A549 (cell line): ENCODE results near the gene R3HDML. TPM values are rescaled to one million over a fixed set of nuclear protein-coding genes. Genes with fewer than 3 reads are reported as not detected.
A peak's percentile ranks its signal among the peaks of the same experiment; 100 is the strongest.

Experiments
- ATAC-seq, 2 experiments: fragments of 200-7000 bp in 1 of 2; fragments of >200 bp in 1 of 2; cut with Nextera tagmentation in 1 of 2; cut with Tn5 transposase in 1 of 2; 3 replicates each; pipeline versions ENCODE4 v1.8.0 to v1.9.1; 2018 to 2020; ENCODE audit warnings: mild to moderate bottlenecking in 1 of 2, moderate library complexity in 1 of 2
- CTCF ChIA-PET: fragments of 300-600 bp; sonication (Branson Sonifier 250); formaldehyde crosslinking; extraction: SDS; loops from one replicate; lab custom pipeline; 2021; ENCODE audit warnings: antibody characterized with exemption, inconsistent platforms; lab: Yijun Ruan, JAX
- POLR2A ChIA-PET: fragments of 350-600 bp; formaldehyde crosslinking; extraction: SDS; loops from one replicate; lab custom pipeline; 2021; ENCODE audit warnings: antibody characterized with exemption, inconsistent platforms; lab: Yijun Ruan, JAX
- DNase-seq, 2 experiments: peaks; one replicate each; pipeline versions ENCODE4 v3.0.0 to v3.0.0-alpha.2; 2011 to 2016; ENCODE audit warnings: low read depth in 1 of 2, low spot score in 1 of 2
- FAIRE-seq: peaks from 2 replicates; lab custom pipeline; 2011; peaks lifted over from hg19 to GRCh38; lab: Jason Lieb, UNC
- H3K27ac ChIP-seq, 2 experiments: fragments of >200 bp; sonication (Bioruptor Twin); formaldehyde crosslinking; 3 replicates each; pipeline ENCODE4 v1.5.1; 2016 to 2017
- H3K4me1 ChIP-seq: fragments of >200 bp; sonication (Bioruptor Twin); formaldehyde crosslinking; 3 replicates; pipeline ENCODE4 v1.6.1; 2016
- H3K4me2 ChIP-seq: fragments of >200 bp; sonication (Bioruptor Twin); formaldehyde crosslinking; 3 replicates; pipeline ENCODE4 v1.6.1; 2016
- H3K4me3 ChIP-seq: fragments of >200 bp; sonication (Bioruptor Twin); formaldehyde crosslinking; 3 replicates; pipeline ENCODE4 v1.5.1; 2016
- H3K9me3 ChIP-seq: fragments of >200 bp; sonication (Bioruptor Twin); formaldehyde crosslinking; 3 replicates; pipeline ENCODE4 v1.6.1; 2016
- BHLHE40 ChIP-seq: IDR thresholded peaks from 2 replicates; pipeline ENCODE4 v1.6.1; 2012; ENCODE audit warnings: low read depth, low read length, inconsistent platforms
- CBX2 ChIP-seq: fragments of 200-600 bp; sonication (generic); IDR thresholded peaks from 2 replicates; pipeline ENCODE4 v1.6.1; 2016; ENCODE audit warnings: low read depth, mild to moderate bottlenecking, borderline replicate concordance
- CBX8 ChIP-seq: fragments of 200-600 bp; sonication (generic); IDR thresholded peaks from 2 replicates; pipeline ENCODE4 v1.6.1; 2016
- CEBPB ChIP-seq, 2 experiments: fragments of >200 bp in 1 of 2; sonication (Bioruptor Twin) in 1 of 2; formaldehyde crosslinking in 1 of 2; IDR thresholded peaks; 2 replicates each; pipeline ENCODE4 v1.6.1; 2012 to 2016
- EHF ChIP-seq: fragments of 250-450 bp; sonication (Bioruptor Pico); IDR thresholded peaks from 2 replicates; pipeline ENCODE4 v1.5.0; 2020; ENCODE audit warnings: mild to moderate bottlenecking
- FOSL2 ChIP-seq, 2 experiments: fragments of 450-650 bp in 1 of 2; fragments of >200 bp in 1 of 2; sonication (Bioruptor Twin) in 1 of 2; formaldehyde crosslinking; IDR thresholded peaks; 2 replicates each; pipeline versions ENCODE4 v1.5.0 to v1.6.1; 2016 to 2020; ENCODE audit warnings: mild to moderate bottlenecking in 1 of 2, moderate library complexity in 1 of 2
- HDAC2 ChIP-seq: fragments of 200-600 bp; sonication (generic); IDR thresholded peaks from 2 replicates; pipeline ENCODE4 v1.6.1; 2016
- HOXB13 ChIP-seq: fragments of 250-450 bp; sonication (Bioruptor Pico); IDR thresholded peaks from 2 replicates; pipeline ENCODE4 v1.5.0; 2020; ENCODE audit warnings: low read depth, mild to moderate bottlenecking, moderate library complexity
- JUN ChIP-seq, 2 experiments: fragments of >200 bp; sonication (Bioruptor Twin); formaldehyde crosslinking; IDR thresholded peaks; 2 replicates in 1 of 2; 3 replicates in 1 of 2; pipeline ENCODE4 v1.6.1; 2016 to 2017
- JUNB ChIP-seq: fragments of >200 bp; sonication (Bioruptor Twin); formaldehyde crosslinking; IDR thresholded peaks from 2 replicates; pipeline ENCODE4 v1.6.1; 2016
- KDM1A ChIP-seq: fragments of 200-600 bp; sonication (generic); IDR thresholded peaks from 2 replicates; pipeline ENCODE4 v1.6.1; 2016; ENCODE audit warnings: low read depth, mild to moderate bottlenecking
- KDM5A ChIP-seq: fragments of 200-600 bp; sonication (generic); IDR thresholded peaks from 2 replicates; pipeline ENCODE4 v1.6.1; 2016; ENCODE audit warnings: antibody characterized with exemption, mild to moderate bottlenecking
- MAFK ChIP-seq: fragments of 450-650 bp; IDR thresholded peaks from 2 replicates; pipeline ENCODE4 v1.6.1; 2014; ENCODE audit not compliant: partially characterized antibody
- MAX ChIP-seq: IDR thresholded peaks from 2 replicates; pipeline ENCODE4 v1.6.1; 2012
- MAZ ChIP-seq: fragments of 150-350 bp; IDR thresholded peaks from 2 replicates; pipeline ENCODE4 v1.6.1; 2014; ENCODE audit warnings: antibody characterized with exemption, low read depth, low read length, borderline replicate concordance
- POLR2AphosphoS2 ChIP-seq: conservative IDR thresholded peaks from 2 replicates; pipeline ENCODE4 v1.6.1; 2012; ENCODE audit warnings: low read length, improper control_type of control experiment, inconsistent platforms
- RAD21 ChIP-seq, 2 experiments: fragments of >200 bp in 1 of 2; sonication (Bioruptor Twin) in 1 of 2; formaldehyde crosslinking in 1 of 2; IDR thresholded peaks in 1 of 2; conservative IDR thresholded peaks in 1 of 2; 2 replicates in 1 of 2; 3 replicates in 1 of 2; pipeline ENCODE4 v1.6.1; 2012 to 2018; ENCODE audit warnings: inconsistent platforms in 1 of 2
- SMC3 ChIP-seq: fragments of >200 bp; sonication (Bioruptor Twin); formaldehyde crosslinking; IDR thresholded peaks from 3 replicates; pipeline ENCODE4 v1.6.1; 2018; ENCODE audit warnings: inconsistent platforms
- TFCP2L1 ChIP-seq: fragments of 250-450 bp; sonication (Bioruptor Pico); IDR thresholded peaks from 2 replicates; pipeline ENCODE4 v1.5.0; 2021; ENCODE audit warnings: mild to moderate bottlenecking
- ZFP36 ChIP-seq: fragments of 450-650 bp; IDR thresholded peaks from 2 replicates; pipeline ENCODE4 v1.6.1; 2014; ENCODE audit warnings: borderline replicate concordance; ENCODE audit not compliant: partially characterized antibody
- ZNF302 ChIP-seq: fragments of 250-450 bp; sonication (Bioruptor Pico); IDR thresholded peaks from 2 replicates; pipeline ENCODE4 v1.9.0; 2021; ENCODE audit warnings: inconsistent platforms, mild to moderate bottlenecking, moderate library complexity
- ZSCAN20 ChIP-seq: fragments of 250-450 bp; sonication (Bioruptor Pico); IDR thresholded peaks from 2 replicates; pipeline ENCODE4 v1.8.0; 2022; ENCODE audit warnings: mild to moderate bottlenecking, moderate library complexity
- WGBS: methylation state at CpG from one replicate; pipeline ENCODE4 v1.1.6; 2017; ENCODE audit errors: missing lambda C conversion rate; 5-methylcytosine and 5-hydroxymethylcytosine counted together
- polyA plus RNA-seq, 4 experiments: library from polyadenylated mRNA; depleted of rRNA in 3 of 4; stranded (reverse); fragments of >200 nt; fragmentation: RNase III in 1 of 4; extraction: RNeasy Plus Mini Kit Qiagen cat#74134 plus additional on column Dnase treatment in 1 of 4; gene quantifications; 2 replicates in 3 of 4; 3 replicates in 1 of 4; pipeline ENCODE4 v1.2.3, GENCODE V29; 2011 to 2017
- TF ChIP-seq, protein P1 (sequence below): fragments of >200 bp; sonication (Bioruptor Twin); formaldehyde crosslinking; IDR thresholded peaks from 3 replicates; pipeline ENCODE4 v1.5.1; 2016

The R3HDML gene
- polyA plus RNA-seq, 2 of the 4 experiments (the other 2 are of a cell fraction), result 0.96 to 1.2 TPM

DNA sequence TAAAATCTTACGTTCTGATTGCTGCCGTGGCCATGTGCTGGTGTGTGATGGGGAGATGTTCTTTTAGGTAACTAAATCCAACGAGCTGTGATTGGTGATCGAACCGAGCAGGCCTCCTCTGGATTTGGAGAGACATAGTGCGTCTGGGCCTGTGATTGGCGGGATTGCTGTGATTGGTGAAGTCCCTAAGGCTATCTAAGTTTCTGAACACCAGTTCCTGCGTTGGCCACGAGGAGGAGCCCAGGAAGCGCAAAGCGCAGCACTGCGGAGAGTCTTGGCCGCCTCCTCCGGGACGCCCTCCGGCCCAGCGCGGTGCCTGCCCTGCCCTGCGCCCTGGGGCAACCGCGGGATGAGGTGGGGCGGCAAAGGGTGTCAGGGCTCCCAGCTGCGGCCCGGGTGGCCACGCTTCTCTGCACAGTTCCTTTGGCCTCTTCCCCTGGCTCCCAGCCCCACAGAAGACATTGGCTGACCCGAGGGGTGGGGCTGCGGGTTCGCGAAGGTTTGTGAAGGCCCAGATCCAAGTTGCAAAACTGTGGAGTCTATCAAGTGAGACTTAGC is 51.7 kb downstream of the R3HDML start:
- ATAC-seq, result peak; percentile 77 to 87
- 20% methylated on average over 29 of the region's 29 CpGs for WGBS
- TF ChIP-seq JUN (IDR thresholded peaks at IDR 0.05) (0 out of 5 replicates have a peak, but pooled peaks of 1 of the 2 experiments have one; percentile 25), ZFP36 (peak; percentile 100), CBX8 (no peak), ZSCAN20 (CRISPR knock-in tag) (no peak), MAZ (no peak), MAX (peak; percentile 37; the same call in 1 of the 2 replicates), JUNB (no peak), RAD21 (conservative IDR thresholded peaks at IDR 0.05 in 1 of 2, IDR thresholded peaks at IDR 0.05 in 1 of 2) (peak; percentile 91 to 95), TFCP2L1 (CRISPR knock-in tag) (0 out of 2 replicates have a peak, but pooled peaks have one; percentile 73), KDM1A (peak; percentile 81), SMC3 (peak; percentile 98)
- TF ChIP-seq, protein P1, sequence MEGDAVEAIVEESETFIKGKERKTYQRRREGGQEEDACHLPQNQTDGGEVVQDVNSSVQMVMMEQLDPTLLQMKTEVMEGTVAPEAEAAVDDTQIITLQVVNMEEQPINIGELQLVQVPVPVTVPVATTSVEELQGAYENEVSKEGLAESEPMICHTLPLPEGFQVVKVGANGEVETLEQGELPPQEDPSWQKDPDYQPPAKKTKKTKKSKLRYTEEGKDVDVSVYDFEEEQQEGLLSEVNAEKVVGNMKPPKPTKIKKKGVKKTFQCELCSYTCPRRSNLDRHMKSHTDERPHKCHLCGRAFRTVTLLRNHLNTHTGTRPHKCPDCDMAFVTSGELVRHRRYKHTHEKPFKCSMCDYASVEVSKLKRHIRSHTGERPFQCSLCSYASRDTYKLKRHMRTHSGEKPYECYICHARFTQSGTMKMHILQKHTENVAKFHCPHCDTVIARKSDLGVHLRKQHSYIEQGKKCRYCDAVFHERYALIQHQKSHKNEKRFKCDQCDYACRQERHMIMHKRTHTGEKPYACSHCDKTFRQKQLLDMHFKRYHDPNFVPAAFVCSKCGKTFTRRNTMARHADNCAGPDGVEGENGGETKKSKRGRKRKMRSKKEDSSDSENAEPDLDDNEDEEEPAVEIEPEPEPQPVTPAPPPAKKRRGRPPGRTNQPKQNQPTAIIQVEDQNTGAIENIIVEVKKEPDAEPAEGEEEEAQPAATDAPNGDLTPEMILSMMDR, result peak; percentile 93
- TF ChIP-seq, all 56 proteins: peak for 8
- peak overlapping the region; percentile 55 to 73 for H3K27ac ChIP-seq
- peak; percentile 69 to 84 for DNase-seq
- no peak overlapping the region for H3K4me3 ChIP-seq
- peaks cover 64% of the 10 kb centered on the region for H3K4me1 ChIP-seq
- FAIRE-seq, result no peak
- POLR2A ChIA-PET, result no interaction called here
- CTCF ChIA-PET, result interaction anchor here (0.6 to 10.5 kb wide), 55 partner anchors 8 to 274 kb away, joined by 3 to 147 read pairs (median 4); partner anchors contain the start of gene FITM2
- peak overlapping the region; percentile 62 for H3K4me2 ChIP-seq
- H3K9me3 ChIP-seq, result no peaks in the 10 kb centered on the region

DNA sequence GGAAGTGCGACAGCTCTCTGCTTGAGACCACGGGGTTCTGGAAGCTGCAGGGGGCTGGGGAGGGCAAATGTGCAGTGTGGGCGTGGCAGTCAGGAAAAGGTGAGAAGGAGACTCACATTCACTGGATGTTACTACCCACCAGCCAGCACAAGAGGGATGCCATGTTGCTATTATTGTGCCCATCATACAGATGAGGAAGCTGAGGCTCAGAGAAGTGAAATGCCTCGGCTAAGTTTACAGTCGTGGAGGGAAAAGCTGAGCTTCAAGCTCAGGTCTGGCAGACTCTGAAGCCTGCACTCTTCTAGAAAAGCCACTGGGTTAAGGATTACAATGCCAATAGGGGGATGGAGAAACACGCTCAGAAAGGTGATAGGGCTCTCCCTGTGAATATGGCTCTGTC is 53.0 kb downstream of the R3HDML start:
- DNase-seq, result no peak
- Histone ChIP-seq H3K4me3 (no peak overlapping the region), H3K9me3 (no peaks in the 10 kb centered on the region), H3K27ac (peak overlapping the region; percentile 6 to 60; a peak in 3 of 6 replicates), H3K4me1 (peaks cover 68% of the 10 kb centered on the region), H3K4me2 (no peak overlapping the region)
- ChIA-PET POLR2A (no interaction called here), CTCF (interaction anchor here (0.9 to 10.5 kb wide), 17 partner anchors 15 to 221 kb away, joined by 3 to 147 read pairs (median 7); no protein-coding TSS in a partner anchor)
- 83% methylated on average over 6 of the region's 6 CpGs for WGBS
- TF ChIP-seq CEBPB (IDR thresholded peaks at IDR 0.05) (no peak), POLR2AphosphoS2 (no peak), KDM1A (peak; percentile 54; the same call in 1 of the 2 replicates), HDAC2 (peak; percentile 59; the same call in 1 of the 2 replicates)
- FAIRE-seq, result no peak
- ATAC-seq, result no peak

GRCh38 chr20:44390280-44390679 is 53.4 kb downstream of the R3HDML start:
- CTCF ChIA-PET, result interaction anchor here (1.1 to 10.5 kb wide), 9 partner anchors 16 to 219 kb away, joined by 3 to 147 read pairs (median 8); no protein-coding TSS in a partner anchor
- FAIRE-seq, result no peak
- Histone ChIP-seq H3K4me1 (peaks cover 68% of the 10 kb centered on the region), H3K9me3 (no peaks in the 10 kb centered on the region), H3K4me2 (no peak overlapping the region)
- DNase-seq, result no peak
- no peak for ATAC-seq
- POLR2A ChIA-PET, result no interaction called here
- TF ChIP-seq KDM5A (no peak), MAFK (no peak), FOSL2 (IDR thresholded peaks at IDR 0.05) (no peak), FOSL2 (CRISPR knock-in tag; IDR thresholded peaks at IDR 0.05) (no peak), HOXB13 (CRISPR knock-in tag) (no peak), SMC3 (no peak), BHLHE40 (no peak), MAX (no peak), ZNF302 (no peak), EHF (CRISPR knock-in tag) (no peak), CBX2 (no peak), CBX8 (no peak), HDAC2 (no peak)
- TF ChIP-seq, all 56 proteins: peak for 0
- peak overlapping the region in 1 of 2 experiments; percentile 60; a peak in 3 of 6 replicates for H3K27ac ChIP-seq
- no peak overlapping the region for H3K4me3 ChIP-seq
- WGBS, result no CpG with 5 or more reads among the region's 5 CpGs
